OCI-LY7 (cell line): Measurements from ENCODE around the gene FAHD2A. TPM values are rescaled to one million over a fixed set of nuclear protein-coding genes. Genes with fewer than 3 reads are reported as not detected.
"Not testable (repeated sequence)": the region's sequence is repeated elsewhere in the genome, so short reads cannot be mapped to it uniquely, and the experiment has no call there.

ENCODE experiments used
- BruUV-seq: library from RNA; stranded (reverse); fragments of 400-500 nt; replicated peaks from 2 replicates; lab custom pipeline; 2021; lab: Mats Ljungman, UMichigan
- CTCF ChIA-PET: fragments of 300-600 bp; sonication (Branson Sonifier 250); formaldehyde crosslinking; loops from one replicate; lab custom pipeline; 2022; ENCODE audit warnings: antibody characterized with exemption; ENCODE audit not compliant: unreplicated experiment; lab: Charles Lee
- POLR2A ChIA-PET: fragments of 300-600 bp; sonication (Branson Sonifier 250); formaldehyde crosslinking; loops from one replicate; lab custom pipeline; 2022; ENCODE audit warnings: antibody characterized with exemption; lab: Charles Lee
- DNase-seq: peaks from one replicate; pipeline ENCODE4 v3.0.0-alpha.2; 2015; ENCODE audit warnings: low spot score
- H2AFZ ChIP-seq: fragments of 200-600 bp; sonication (generic), shearing (Covaris generic); 2 replicates; pipeline ENCODE4 v1.6.1; 2014; ENCODE audit warnings: mild to moderate bottlenecking, antibody characterized with exemption, low read length, moderate library complexity
- H3K27ac ChIP-seq: fragments of 200-600 bp; sonication (generic); 2 replicates; pipeline ENCODE4 v1.5.1; 2014; ENCODE audit warnings: mixed run types, low read depth, mild to moderate bottlenecking, moderate library complexity, low read length, inconsistent platforms; ENCODE audit not compliant: poor library complexity, severe bottlenecking
- H3K36me3 ChIP-seq: fragments of 200-600 bp; sonication (generic); 2 replicates; pipeline ENCODE4 v1.6.1; 2014; ENCODE audit warnings: mild to moderate bottlenecking, antibody characterized with exemption, low read length, moderate library complexity, mixed read lengths; ENCODE audit not compliant: insufficient read depth
- H3K4me1 ChIP-seq: fragments of 200-600 bp; sonication (generic); 2 replicates; pipeline ENCODE4 v1.5.1; 2014; ENCODE audit warnings: mild to moderate bottlenecking, low read length; ENCODE audit not compliant: insufficient read depth, poor library complexity, severe bottlenecking
- H3K4me2 ChIP-seq: fragments of 200-600 bp; sonication (generic); 2 replicates; pipeline ENCODE4 v1.6.1; 2014; ENCODE audit warnings: mild to moderate bottlenecking, low read length
- H3K4me3 ChIP-seq: fragments of 200-600 bp; sonication (generic); 2 replicates; pipeline ENCODE4 v1.5.1; 2014; ENCODE audit warnings: mild to moderate bottlenecking, low read depth, low read length; ENCODE audit not compliant: poor library complexity, severe bottlenecking
- H3K79me2 ChIP-seq: fragments of 200-600 bp; sonication (generic); 2 replicates; pipeline ENCODE4 v1.6.1; 2016; ENCODE audit warnings: low read depth, mild to moderate bottlenecking, low read length, moderate library complexity, mixed read lengths; ENCODE audit not compliant: insufficient read depth
- H3K9me2 ChIP-seq: fragments of 200-600 bp; sonication (generic); 2 replicates; pipeline ENCODE4 v1.6.1; 2016; ENCODE audit warnings: mild to moderate bottlenecking, low read length, mixed read lengths; ENCODE audit not compliant: insufficient read depth
- H3K9me3 ChIP-seq: fragments of 200-600 bp; sonication (generic); 2 replicates; pipeline ENCODE4 v1.6.1; 2014; ENCODE audit warnings: mild to moderate bottlenecking, mixed run types, low read length, mixed read lengths
- H4K20me1 ChIP-seq: fragments of 200-600 bp; sonication (generic); 2 replicates; pipeline ENCODE4 v1.6.1; 2014; ENCODE audit warnings: mild to moderate bottlenecking, antibody characterized with exemption, low read length, moderate library complexity, mixed read lengths; ENCODE audit not compliant: insufficient read depth
- intact Hi-C: fragments of 100-400 bp; cut with micrococcal nuclease; formaldehyde crosslinking; loops from one replicate; pipeline ENCODE4 v1.10.0; 2022; ENCODE audit not compliant: unreplicated experiment
- small RNA-seq: library from RNA; depleted of rRNA; stranded (forward); fragments of <200 nt; gene quantifications from one replicate; pipeline ENCODE3, GENCODE V24; 2014
- total RNA-seq, 2 experiments: library from RNA; depleted of rRNA in 1 of 2; stranded (reverse); fragments of >200 nt in 1 of 2; shearing (Covaris generic) in 1 of 2; gene quantifications; 2 replicates each; pipeline ENCODE4 v1.2.3, GENCODE V29; 2014 to 2022

Gene FAHD2A
- total RNA-seq, 2 experiments from 2014 or later: 48.2 to 50.9 TPM

GRCh38 chr2:95435872-95436209 is 33.3 kb downstream of the FAHD2A start:
- H3K79me2 ChIP-seq, intact Hi-C loops, H3K4me2 ChIP-seq, H3K9me2 ChIP-seq, H3K27ac ChIP-seq, H3K4me3 ChIP-seq, BruUV-seq, H3K4me1 ChIP-seq, CTCF ChIA-PET, DNase-seq, H3K36me3 ChIP-seq, H4K20me1 ChIP-seq, H2AFZ ChIP-seq, H3K9me3 ChIP-seq, POLR2A ChIA-PET: not testable (repeated sequence)

DNA sequence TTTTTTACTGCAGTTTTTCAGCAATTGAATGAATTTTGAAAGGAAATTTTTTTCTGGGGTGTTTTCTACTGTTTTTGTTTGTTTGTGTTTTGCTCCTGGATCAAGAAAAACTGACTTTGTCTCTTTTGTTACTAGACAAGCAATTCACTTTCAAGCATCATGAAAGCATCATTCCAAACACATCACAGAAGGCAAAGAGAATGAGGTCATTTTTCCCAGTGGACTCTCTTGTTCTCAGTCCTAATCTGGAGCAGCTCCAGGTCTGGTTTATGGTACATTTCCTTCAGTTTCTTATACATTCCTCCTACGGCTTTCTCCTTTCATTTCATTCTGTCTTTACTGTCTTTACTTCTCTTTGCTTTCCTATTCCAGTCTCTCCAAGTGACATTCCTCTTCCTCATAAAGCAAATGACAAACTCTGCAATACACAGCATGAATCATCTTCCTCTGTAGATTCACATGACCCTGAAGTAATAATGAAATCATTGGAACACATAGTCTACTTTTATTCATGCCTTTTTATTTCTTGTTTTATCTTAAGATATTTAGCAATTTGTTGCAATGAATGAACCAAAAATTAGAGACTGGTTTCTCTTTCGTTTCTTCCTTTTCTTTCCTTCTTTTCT is 40.1 kb downstream of the FAHD2A start:
- intact Hi-C loops, CTCF ChIA-PET, H2AFZ ChIP-seq, POLR2A ChIA-PET, BruUV-seq, H3K9me3 ChIP-seq, H3K9me2 ChIP-seq, H3K36me3 ChIP-seq, H3K4me1 ChIP-seq, H3K79me2 ChIP-seq, DNase-seq, H3K4me2 ChIP-seq, H4K20me1 ChIP-seq, H3K27ac ChIP-seq, H3K4me3 ChIP-seq: not testable (repeated sequence)

DNA sequence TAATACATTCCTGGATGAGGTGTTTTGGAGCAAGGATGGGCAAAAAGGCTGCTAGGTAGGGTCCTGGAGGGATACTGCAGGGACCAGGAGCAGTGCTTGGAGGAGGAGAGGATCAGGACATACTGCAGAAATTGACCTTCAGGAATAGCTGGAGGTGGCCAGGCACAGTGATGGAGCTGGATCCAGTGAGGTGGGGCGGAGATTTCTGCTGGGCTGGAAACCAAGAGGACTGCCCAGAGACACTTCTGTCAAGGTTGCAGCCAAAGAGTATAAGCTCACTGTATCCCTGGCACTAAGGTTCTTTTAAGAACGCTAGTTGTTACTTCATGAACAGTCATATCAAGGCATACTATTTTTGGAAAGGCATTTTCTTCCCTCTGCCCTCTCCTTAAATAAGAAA is 42.8 kb downstream of the FAHD2A start:
- intact Hi-C loops: not testable (repeated sequence)

DNA sequence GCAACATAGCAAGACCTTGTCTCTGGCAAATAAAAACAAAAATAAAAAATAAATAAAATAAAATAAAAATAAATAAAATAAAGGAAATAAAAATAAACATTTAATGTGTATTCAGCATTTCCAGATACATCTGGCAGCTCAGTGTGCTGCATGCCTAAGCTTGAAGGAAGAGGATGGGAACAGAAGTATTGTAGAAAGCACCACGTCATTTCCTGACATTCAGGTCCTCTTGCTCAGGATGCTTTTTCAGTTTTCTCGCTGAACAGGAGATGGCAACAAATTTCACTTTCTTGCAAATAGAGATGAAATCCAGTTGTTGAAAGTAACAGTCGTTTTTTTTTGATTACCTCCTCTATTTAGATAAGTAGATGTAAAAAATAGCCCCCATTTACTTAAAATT is 60.8 kb downstream of the FAHD2A start:
- H2AFZ ChIP-seq, H3K4me2 ChIP-seq, H3K4me3 ChIP-seq, H4K20me1 ChIP-seq, H3K9me3 ChIP-seq, H3K27ac ChIP-seq, intact Hi-C loops, BruUV-seq, H3K36me3 ChIP-seq, POLR2A ChIA-PET, H3K79me2 ChIP-seq, H3K4me1 ChIP-seq, H3K9me2 ChIP-seq, DNase-seq, CTCF ChIA-PET: not testable (repeated sequence)

More for the DNA sequence above, 42.8 kb downstream of the FAHD2A start:
- H3K4me3 ChIP-seq, POLR2A ChIA-PET, H3K4me2 ChIP-seq, H2AFZ ChIP-seq, H3K27ac ChIP-seq, H3K79me2 ChIP-seq, BruUV-seq, H3K36me3 ChIP-seq, H3K9me3 ChIP-seq, H3K9me2 ChIP-seq, H3K4me1 ChIP-seq, CTCF ChIA-PET, DNase-seq, H4K20me1 ChIP-seq: not testable (repeated sequence)

Small RNAs within 50 kb of the gene (small RNA-seq; reads per million reads assigned to genes)
- not detected for gene AC133104.2

Other genes with a start within 250 kb of the FAHD2A start
- gene ZNF514, start 242.9 kb upstream of the FAHD2A start, total RNA-seq (2014; rRNA removed; shearing (Covaris generic)): 6.2 and 9.7 TPM in 2 replicates
- gene ZNF514, start 242.9 kb upstream of the FAHD2A start, total RNA-seq (2022): 12.8 and 15.3 TPM in 2 replicates
- 1.6 and 4.6 TPM in 2 replicates for gene ZNF2, start 236.9 kb upstream of the FAHD2A start, total RNA-seq (2014; rRNA removed; shearing (Covaris generic))
- gene ZNF2, start 236.9 kb upstream of the FAHD2A start, total RNA-seq (2022): 3.4 and 3.7 TPM in 2 replicates
- gene ZNF892, start 195.2 kb upstream of the FAHD2A start, total RNA-seq (2014; rRNA removed; shearing (Covaris generic)): 3.1 and 4.7 TPM in 2 replicates
- 2.9 and 4.6 TPM in 2 replicates for gene ZNF892, start 195.2 kb upstream of the FAHD2A start, total RNA-seq (2022)
- gene PROM2, start 128.3 kb upstream of the FAHD2A start, total RNA-seq (2014; rRNA removed; shearing (Covaris generic)): 0.36 and 0.47 TPM in 2 replicates
- gene PROM2, start 128.3 kb upstream of the FAHD2A start, total RNA-seq (2022): 1.2 TPM in 1 of 2 replicates, not detected in the other
- not detected in 2 replicates for gene KCNIP3, start 105.4 kb upstream of the FAHD2A start, total RNA-seq (2014; rRNA removed; shearing (Covaris generic))
- gene KCNIP3, start 105.4 kb upstream of the FAHD2A start, total RNA-seq (2022): not detected in 2 replicates
- not detected in 2 replicates for gene TRIM43B, start 82.0 kb downstream of the FAHD2A start, total RNA-seq (2014; rRNA removed; shearing (Covaris generic))
- gene TRIM43B, start 82.0 kb downstream of the FAHD2A start, total RNA-seq (2022): 0.34 TPM in 1 of 2 replicates, not detected in the other
- gene TRIM43, start 189.3 kb downstream of the FAHD2A start, total RNA-seq (2014; rRNA removed; shearing (Covaris generic)): not detected in 2 replicates
- gene TRIM43, start 189.3 kb downstream of the FAHD2A start, total RNA-seq (2022): 0.46 TPM in 1 of 2 replicates, not detected in the other